DND-41 (cell line): Measurements from ENCODE around the gene ATP23.

ENCODE experiments used
- ATAC-seq: fragments of 200-7000 bp; cut with Tn5 transposase; 3 replicates; pipeline ENCODE4 v1.9.1; 2021; ENCODE audit warnings: low read depth; ENCODE audit not compliant: insufficient read depth
- DNase-seq: peaks from one replicate; pipeline ENCODE4 v3.0.0-alpha.2; 2020
- H2AFZ ChIP-seq: 2 replicates; pipeline ENCODE4 v1.6.0; 2012; ENCODE audit warnings: low read depth, low read length
- H3K27ac ChIP-seq: 2 replicates; pipeline ENCODE4 v1.5.1; 2012; ENCODE audit warnings: low read length, inconsistent platforms
- H3K27me3 ChIP-seq: fragments of 200-600 bp; sonication (generic); 2 replicates; pipeline ENCODE4 v1.6.0; 2012; ENCODE audit warnings: low read length, mild to moderate bottlenecking, inconsistent platforms; ENCODE audit not compliant: insufficient read depth, poor library complexity
- H3K36me3 ChIP-seq: 2 replicates; pipeline ENCODE4 v1.5.1; 2012; ENCODE audit warnings: low read length, inconsistent platforms; ENCODE audit not compliant: insufficient read depth
- H3K4me1 ChIP-seq: 2 replicates; pipeline ENCODE4 v1.5.1; 2012; ENCODE audit warnings: mild to moderate bottlenecking, low read length; ENCODE audit not compliant: insufficient read depth
- H3K4me2 ChIP-seq: 2 replicates; pipeline ENCODE4 v1.6.0; 2012; ENCODE audit warnings: mild to moderate bottlenecking, moderate library complexity, low read length, inconsistent platforms; ENCODE audit not compliant: insufficient read depth
- H3K4me3 ChIP-seq, 2 experiments: fragments of 200-600 bp in 1 of 2; shearing (Covaris generic) in 1 of 2; 2 replicates each; pipeline ENCODE4 v1.5.1; 2012 to 2016; ENCODE audit warnings: inconsistent platforms in 2 of 2, low read length in 2 of 2, mild to moderate bottlenecking in 2 of 2, low read depth in 1 of 2, moderate library complexity in 1 of 2
- H3K79me2 ChIP-seq: 2 replicates; pipeline ENCODE4 v1.6.0; 2012; ENCODE audit warnings: low read length, inconsistent platforms; ENCODE audit not compliant: insufficient read depth
- H3K9ac ChIP-seq: 2 replicates; pipeline ENCODE4 v1.6.0; 2012; ENCODE audit warnings: low read depth, mild to moderate bottlenecking, inconsistent platforms, low read length, moderate library complexity
- H3K9me3 ChIP-seq: 2 replicates; pipeline ENCODE4 v1.5.1; 2012; ENCODE audit warnings: low read length, moderate library complexity, mild to moderate bottlenecking, inconsistent platforms; ENCODE audit not compliant: insufficient read depth, severe bottlenecking
- H4K20me1 ChIP-seq: 2 replicates; pipeline ENCODE4 v1.6.0; 2012; ENCODE audit warnings: low read length; ENCODE audit not compliant: insufficient read depth
- CTCF ChIP-seq: IDR thresholded peaks from 2 replicates; pipeline ENCODE4 v1.5.1; 2012; ENCODE audit warnings: borderline replicate concordance, low read length, moderate library complexity, mild to moderate bottlenecking; ENCODE audit not compliant: poor library complexity, severe bottlenecking; ENCODE audit errors: extremely low read depth
- EZH2 ChIP-seq: IDR thresholded peaks from 3 replicates; pipeline ENCODE4 v1.6.1; 2012; ENCODE audit warnings: borderline replicate concordance, low read depth, mild to moderate bottlenecking, moderate library complexity, low read length, inconsistent platforms; ENCODE audit not compliant: severe bottlenecking

Gene ATP23

GRCh38 chr12:57896434-57897201, 44.7 kb upstream of the ATP23 start:
- no peak for DNase-seq
- Histone ChIP-seq H3K27me3 (peaks cover 23% of the 10 kb centered on the region), H3K4me3 (no peak overlapping the region), H3K79me2 (no peaks in the 10 kb centered on the region), H3K36me3 (no peaks in the 10 kb centered on the region), H3K9ac (no peak overlapping the region), H4K20me1 (no peaks in the 10 kb centered on the region), H2AFZ (no peak overlapping the region), H3K27ac (no peak overlapping the region), H3K4me2 (no peak overlapping the region), H3K4me1 (peaks cover 14% of the 10 kb centered on the region), H3K9me3 (no peaks in the 10 kb centered on the region)
- TF ChIP-seq EZH2 (no peak), CTCF (no peak)
- no peak for ATAC-seq

- Histone ChIP-seq H3K27me3 (peaks cover 23% of the 10 kb centered on the region), H2AFZ (no peak overlapping the region), H3K9ac (no peak overlapping the region), H3K27ac (no peak overlapping the region), H3K36me3 (no peaks in the 10 kb centered on the region), H3K4me2 (no peak overlapping the region), H3K79me2 (no peaks in the 10 kb centered on the region), H3K9me3 (no peaks in the 10 kb centered on the region), H4K20me1 (no peaks in the 10 kb centered on the region), H3K4me1 (peaks cover 14% of the 10 kb centered on the region), H3K4me3 (no peak overlapping the region)
- no peak for ATAC-seq
- TF ChIP-seq CTCF (no peak), EZH2 (no peak)
- DNase-seq = no peak
Observed at GRCh38 chr12:57897286-57897974, 43.9 kb upstream of the ATP23 start.

- H3K4me1 ChIP-seq = peaks cover 14% of the 10 kb centered on the region
- peak; percentile 58; the same call in 2 of the 3 replicates for ATAC-seq
Observed at GRCh38 chr12:57898308-57898970, 42.9 kb upstream of the ATP23 start.

More at GRCh38 chr12:57898308-57898970, 42.9 kb upstream of the ATP23 start:
- no peak overlapping the region for H3K4me2 ChIP-seq
- H3K79me2 ChIP-seq = no peaks in the 10 kb centered on the region
- no peak overlapping the region for H3K27ac ChIP-seq
- no peaks in the 10 kb centered on the region for H4K20me1 ChIP-seq
- no peaks in the 10 kb centered on the region for H3K9me3 ChIP-seq
- H3K36me3 ChIP-seq = no peaks in the 10 kb centered on the region
- H2AFZ ChIP-seq = no peak overlapping the region
- DNase-seq = no peak
- H3K27me3 ChIP-seq = peaks cover 23% of the 10 kb centered on the region
- H3K9ac ChIP-seq = no peak overlapping the region
- no peak overlapping the region for H3K4me3 ChIP-seq
- TF ChIP-seq EZH2 = no peak
- no peak for TF ChIP-seq CTCF
